ENCODE results near the gene MEGF11.

The MEGF11 gene

GRCh38 chr15:66214246-66214645 is 39.3 kb downstream of the MEGF11 start:
- no peak for DNase-seq

GRCh38 chr15:66212563-66212921 is 41.0 kb downstream of the MEGF11 start:
- DNase-seq: no peak

GRCh38 chr15:66211670-66212562 is 41.6 kb downstream of the MEGF11 start:
- no peak for DNase-seq

GRCh38 chr15:66210684-66211083 is 42.9 kb downstream of the MEGF11 start:
- no peak for DNase-seq

- DNase-seq: no peak
These were observed 54.8 kb downstream of the MEGF11 start for GRCh38 chr15:66198757-66199156.

GRCh38 chr15:66196602-66197001 is 56.9 kb downstream of the MEGF11 start:
- no peak for DNase-seq

GRCh38 chr15:66195621-66196230 is 57.8 kb downstream of the MEGF11 start:
- no peak for DNase-seq

GRCh38 chr15:66193066-66193465 is 60.5 kb downstream of the MEGF11 start:
- no peak for DNase-seq

GRCh38 chr15:66190746-66191145 is 62.8 kb downstream of the MEGF11 start:
- no peak for DNase-seq

- no peak for DNase-seq
These were observed 64.3 kb downstream of the MEGF11 start for GRCh38 chr15:66189291-66189690.

GRCh38 chr15:66188464-66188863 is 65.1 kb downstream of the MEGF11 start:
- no peak for DNase-seq

GRCh38 chr15:66187271-66187670 is 66.3 kb downstream of the MEGF11 start:
- no peak for DNase-seq

- DNase-seq: no peak
These were observed 67.3 kb downstream of the MEGF11 start for GRCh38 chr15:66186049-66186825.

- no peak for DNase-seq
These were observed 68.4 kb downstream of the MEGF11 start for GRCh38 chr15:66184936-66185790.

GRCh38 chr15:66184492-66184891 is 69.1 kb downstream of the MEGF11 start:
- no peak for DNase-seq

- DNase-seq: no peak
These were observed 72.9 kb downstream of the MEGF11 start for GRCh38 chr15:66180531-66181097.

GRCh38 chr15:66178531-66178910 is 75.0 kb downstream of the MEGF11 start:
- DNase-seq: no peak

- DNase-seq: no peak
These were observed 81.1 kb downstream of the MEGF11 start for GRCh38 chr15:66172324-66172980.

- DNase-seq: no peak
These were observed 81.7 kb downstream of the MEGF11 start for GRCh38 chr15:66171841-66172240.

- DNase-seq: no peak
These were observed 82.8 kb downstream of the MEGF11 start for GRCh38 chr15:66170716-66171115.

GRCh38 chr15:66170042-66170441 is 83.5 kb downstream of the MEGF11 start:
- no peak for DNase-seq

- DNase-seq: no peak
These were observed 83.9 kb downstream of the MEGF11 start for GRCh38 chr15:66169625-66170024.
